Measurements from ENCODE around the gene TMEM80. TPM values are rescaled to one million over a fixed set of nuclear protein-coding genes. Genes with fewer than 3 reads are reported as not detected.

TMEM80 gene
- total and polyA plus RNA-seq, 10 of the 15 experiments (the other 5 are each of a cell fraction or from before 2014, with no cell fraction given): 6.7 to 30.9 (median 20.7) TPM

DNA sequence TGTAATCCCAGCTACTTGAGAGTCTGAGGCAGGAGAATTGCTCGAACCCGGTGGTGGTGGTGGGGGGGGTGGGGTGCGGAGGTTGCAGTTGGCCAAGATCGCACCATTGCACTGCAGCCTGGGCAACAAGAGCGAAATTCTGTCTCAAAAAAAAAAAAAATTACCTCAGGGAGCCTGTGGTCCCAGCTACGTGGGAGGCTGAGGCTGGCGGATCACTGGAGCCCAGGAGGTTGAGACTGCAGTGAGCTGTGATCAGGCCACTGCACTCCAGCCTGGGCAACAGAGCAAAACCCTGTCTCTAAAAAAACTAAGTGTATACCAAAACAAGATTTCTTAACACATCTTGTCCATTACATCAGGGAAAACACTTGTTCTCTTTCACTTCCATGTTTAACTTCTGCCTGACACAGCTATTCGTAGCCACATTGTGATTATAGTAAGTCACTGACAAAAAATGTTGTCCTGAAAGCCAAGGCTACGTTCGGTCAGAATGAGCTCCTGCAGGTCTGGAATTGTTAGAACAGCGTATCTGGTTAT, 1.4 kb downstream of the TMEM80 start:
- ChIA-PET POLR2A (interaction anchor here (0.5 to 6.5 kb wide), 9 partner anchors 11 to 190 kb away, joined by 3 to 72 read pairs (median 3); partner anchors contain the start of gene RNH1), CTCF (interaction anchor here (0.6 to 5.8 kb wide), 11 partner anchors 28 to 249 kb away, joined by 3 to 127 read pairs (median 4); no protein-coding TSS in a partner anchor), RAD21 (ENCODE audit: unreplicated experiment) (interaction anchor here (0.7 to 8.1 kb wide), 6 partner anchors 23 to 142 kb away, joined by 3 to 112 read pairs (median 4); partner anchors contain the start of gene TALDO1), SMC1A (ENCODE audit: uncharacterized antibody, unreplicated experiment) (interaction anchor here (0.9 to 3.1 kb wide), 6 partner anchors 23 to 49 kb away, joined by 3 to 30 read pairs (median 7); no protein-coding TSS in a partner anchor)
- ATAC-seq: peak; percentile 0; the same call in 1 of the 3 replicates
- H3K79me2 ChIP-seq (ENCODE audit: control insufficient read depth, insufficient read depth, low read length): peaks cover 32% of the 10 kb centered on the region
- no peak overlapping the region for H2AFZ ChIP-seq (ENCODE audit: control insufficient read depth, low read depth, low read length)
- H3K27ac ChIP-seq (ENCODE audit: control insufficient read depth, insufficient read depth): peak overlapping the region; percentile 96
- H3K9ac ChIP-seq (ENCODE audit: control insufficient read depth, insufficient read depth, low read length): peak overlapping the region; percentile 93
- peaks cover 0 to 3% of the 10 kb centered on the region in 2 experiments; a peak in 2 of 4 replicates for H3K36me3 ChIP-seq (ENCODE audit: control insufficient read depth in 2 of 2, insufficient read depth in 2 of 2, low read length in 1 of 2)
- DNase-seq (ENCODE audit: low read depth, low spot score): peak; percentile 56
- 11% methylated on average over 9 of the region's 11 CpGs for WGBS (ENCODE audit: insufficient coverage, insufficient replicate concordance, low lambda C conversion rate, missing lambda C conversion rate)
- peak; percentile 31 for FAIRE-seq
- peaks cover 17% of the 10 kb centered on the region for H3K4me1 ChIP-seq (ENCODE audit: control insufficient read depth, insufficient read depth, low read length)
- H3K4me2 ChIP-seq (ENCODE audit: control insufficient read depth, insufficient read depth): peak overlapping the region; percentile 78
- TF ChIP-seq, protein P1, sequence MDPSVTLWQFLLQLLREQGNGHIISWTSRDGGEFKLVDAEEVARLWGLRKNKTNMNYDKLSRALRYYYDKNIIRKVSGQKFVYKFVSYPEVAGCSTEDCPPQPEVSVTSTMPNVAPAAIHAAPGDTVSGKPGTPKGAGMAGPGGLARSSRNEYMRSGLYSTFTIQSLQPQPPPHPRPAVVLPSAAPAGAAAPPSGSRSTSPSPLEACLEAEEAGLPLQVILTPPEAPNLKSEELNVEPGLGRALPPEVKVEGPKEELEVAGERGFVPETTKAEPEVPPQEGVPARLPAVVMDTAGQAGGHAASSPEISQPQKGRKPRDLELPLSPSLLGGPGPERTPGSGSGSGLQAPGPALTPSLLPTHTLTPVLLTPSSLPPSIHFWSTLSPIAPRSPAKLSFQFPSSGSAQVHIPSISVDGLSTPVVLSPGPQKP (IDR thresholded peaks at IDR 0.05; ENCODE audit: low read depth, low read length): no peak
- TF ChIP-seq EGR1 (IDR thresholded peaks at IDR 0.05; ENCODE audit: borderline replicate concordance in 1 of 2, low read depth in 2 of 2, low read length in 2 of 2) (peak in 1 of 2 experiments; percentile 70; a peak in 2 of 3 replicates), ZNF384 (IDR thresholded peaks at IDR 0.05; ENCODE audit: borderline replicate concordance, low read depth, low read length) (peak; percentile 47; the same call in 1 of the 2 replicates), DPF2 (IDR thresholded peaks at IDR 0.05) (0 out of 2 replicates have a peak, but pooled peaks have one; percentile 47), GATAD2B (conservative IDR thresholded peaks at IDR 0.05; ENCODE audit: low read depth) (no peak), PAX5 (IDR thresholded peaks at IDR 0.05; ENCODE audit: borderline replicate concordance, low read depth, low read length) (0 out of 2 replicates have a peak, but pooled peaks have one; percentile 3), EP300 (IDR thresholded peaks at IDR 0.05; ENCODE audit: borderline replicate concordance in 1 of 2, control insufficient read depth in 1 of 2, low read depth in 2 of 2, low read length in 2 of 2) (0 out of 4 replicates have a peak, but pooled peaks of 1 of the 2 experiments have one; percentile 14), IKZF2 (IDR thresholded peaks at IDR 0.05) (peak; percentile 20 to 33; a peak in 2 of 4 replicates), SMAD1 (IDR thresholded peaks at IDR 0.05; ENCODE audit: low read depth, partially characterized antibody) (no peak), NBN (IDR thresholded peaks at IDR 0.05) (peak; percentile 39; the same call in 1 of the 2 replicates), RUNX3 (IDR thresholded peaks at IDR 0.05; ENCODE audit: low read length) (peak; percentile 45), ATF7 (IDR thresholded peaks at IDR 0.05; ENCODE audit: low read depth) (peak; percentile 82), BHLHE40 (IDR thresholded peaks at IDR 0.05; ENCODE audit: borderline replicate concordance in 1 of 2, low read depth in 2 of 2, low read length in 1 of 2) (peak in 1 of 2 experiments; percentile 5; a peak in 1 of 4 replicates), BACH1 (IDR thresholded peaks at IDR 0.05; ENCODE audit: borderline replicate concordance) (0 out of 2 replicates have a peak, but pooled peaks have one; percentile 31)
- TF ChIP-seq, protein P2, sequence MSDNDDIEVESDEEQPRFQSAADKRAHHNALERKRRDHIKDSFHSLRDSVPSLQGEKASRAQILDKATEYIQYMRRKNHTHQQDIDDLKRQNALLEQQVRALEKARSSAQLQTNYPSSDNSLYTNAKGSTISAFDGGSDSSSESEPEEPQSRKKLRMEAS (IDR thresholded peaks at IDR 0.05; ENCODE audit: low read depth, low read length): no peak
- TF ChIP-seq, protein P3, sequence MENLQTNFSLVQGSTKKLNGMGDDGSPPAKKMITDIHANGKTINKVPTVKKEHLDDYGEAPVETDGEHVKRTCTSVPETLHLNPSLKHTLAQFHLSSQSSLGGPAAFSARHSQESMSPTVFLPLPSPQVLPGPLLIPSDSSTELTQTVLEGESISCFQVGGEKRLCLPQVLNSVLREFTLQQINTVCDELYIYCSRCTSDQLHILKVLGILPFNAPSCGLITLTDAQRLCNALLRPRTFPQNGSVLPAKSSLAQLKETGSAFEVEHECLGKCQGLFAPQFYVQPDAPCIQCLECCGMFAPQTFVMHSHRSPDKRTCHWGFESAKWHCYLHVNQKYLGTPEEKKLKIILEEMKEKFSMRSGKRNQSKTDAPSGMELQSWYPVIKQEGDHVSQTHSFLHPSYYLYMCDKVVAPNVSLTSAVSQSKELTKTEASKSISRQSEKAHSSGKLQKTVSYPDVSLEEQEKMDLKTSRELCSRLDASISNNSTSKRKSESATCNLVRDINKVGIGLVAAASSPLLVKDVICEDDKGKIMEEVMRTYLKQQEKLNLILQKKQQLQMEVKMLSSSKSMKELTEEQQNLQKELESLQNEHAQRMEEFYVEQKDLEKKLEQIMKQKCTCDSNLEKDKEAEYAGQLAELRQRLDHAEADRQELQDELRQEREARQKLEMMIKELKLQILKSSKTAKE (IDR thresholded peaks at IDR 0.05; ENCODE audit: low read depth, poor library complexity, severe bottlenecking): peak; percentile 21
- TF ChIP-seq, protein P4, sequence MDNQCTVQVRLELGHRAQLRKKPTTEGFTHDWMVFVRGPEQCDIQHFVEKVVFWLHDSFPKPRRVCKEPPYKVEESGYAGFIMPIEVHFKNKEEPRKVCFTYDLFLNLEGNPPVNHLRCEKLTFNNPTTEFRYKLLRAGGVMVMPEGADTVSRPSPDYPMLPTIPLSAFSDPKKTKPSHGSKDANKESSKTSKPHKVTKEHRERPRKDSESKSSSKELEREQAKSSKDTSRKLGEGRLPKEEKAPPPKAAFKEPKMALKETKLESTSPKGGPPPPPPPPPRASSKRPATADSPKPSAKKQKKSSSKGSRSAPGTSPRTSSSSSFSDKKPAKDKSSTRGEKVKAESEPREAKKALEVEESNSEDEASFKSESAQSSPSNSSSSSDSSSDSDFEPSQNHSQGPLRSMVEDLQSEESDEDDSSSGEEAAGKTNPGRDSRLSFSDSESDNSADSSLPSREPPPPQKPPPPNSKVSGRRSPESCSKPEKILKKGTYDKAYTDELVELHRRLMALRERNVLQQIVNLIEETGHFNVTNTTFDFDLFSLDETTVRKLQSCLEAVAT (IDR thresholded peaks at IDR 0.05): peak; percentile 16
- intact Hi-C loops (cut with micrococcal nuclease; ENCODE audit: unreplicated experiment) (loop anchor here (2.0 kb wide), 1 partner anchor 24 kb away; no protein-coding TSS in a partner anchor), in situ Hi-C loops (cut with MboI) (no loop called here)
- H3K9me3 ChIP-seq (replicated peaks; ENCODE audit: control insufficient read depth, insufficient read depth, low read length): no peaks in the 10 kb centered on the region
- no peaks in the 10 kb centered on the region for H3K27me3 ChIP-seq (replicated peaks in 1 of 2; ENCODE audit: control insufficient read depth in 2 of 2, insufficient read depth in 2 of 2, low read length in 1 of 2)
- no peaks in the 10 kb centered on the region; the same call in 1 of the 2 replicates for H4K20me1 ChIP-seq (ENCODE audit: control insufficient read depth, insufficient read depth)
- BruUV-seq (replicated peaks): no TSS peak
- H3K4me3 ChIP-seq: peak overlapping the region; percentile 83

All from GM12878 (cell line).